Pancreas (tissue), 10 donors: ENCODE measurements around the gene WNT10A. TPM values are rescaled to one million over a fixed set of nuclear protein-coding genes. Genes with fewer than 3 reads are reported as not detected.

ENCODE experiments used
- ATAC-seq, 4 donors: fragments of 200-7000 bp; cut with Tn5 transposase; one replicate each; pipeline versions ENCODE4 v1.8.0 to v1.9.1; 2020; ENCODE audit warnings: mild to moderate bottlenecking in 4 of 4, moderate library complexity in 4 of 4
- DNase-seq, 6 donors: peaks; one replicate each; pipeline ENCODE4 v3.0.0-alpha.2; 2020
- FAIRE-seq: peaks from 2 replicates; lab custom pipeline; 2012; peaks lifted over from hg19 to GRCh38; lab: Jason Lieb, UNC
- H3K27ac ChIP-seq, 4 donors: fragments of 200-600 bp; sonication (generic); 1 replicate in 3 of 4; 2 replicates in 1 of 4; pipeline versions ENCODE4 v1.5.0 to v1.8.0; 2020
- H3K27me3 ChIP-seq, 4 donors: fragments of 200-600 bp; one replicate each; pipeline ENCODE4 v1.8.0; 2021
- H3K36me3 ChIP-seq, 3 donors: fragments of 200-600 bp; sonication (generic) in 1 of 3; one replicate each; pipeline versions ENCODE4 v1.5.0 to v1.8.0; 2020 to 2021
- H3K4me1 ChIP-seq, 3 donors: fragments of 200-600 bp; one replicate each; pipeline ENCODE4 v1.8.0; 2021
- H3K4me3 ChIP-seq, 4 donors: fragments of 200-600 bp; sonication (generic) in 2 of 4; one replicate each; pipeline versions ENCODE4 v1.5.0 to v1.8.0; 2020 to 2021
- H3K9me3 ChIP-seq, 4 donors: fragments of 200-600 bp; one replicate each; pipeline ENCODE4 v1.8.0; 2021
- CTCF ChIP-seq, 4 donors: fragments of 200-600 bp; sonication (generic) in 3 of 4; IDR thresholded peaks; one replicate each; pipeline versions ENCODE4 v1.5.0 to v1.8.0; 2021; ENCODE audit warnings: antibody characterized with exemption in 4 of 4
- WGBS, 2 donors: extraction: QIAGEN DNeasy Blood & Tissue Kit; methylation state at CpG; one replicate each; pipeline ENCODE4 v1.1.7; 2013; 5-methylcytosine and 5-hydroxymethylcytosine counted together
- intact Hi-C, 3 donors: fragments of 100-400 bp; cut with DNase I; formaldehyde crosslinking; loops; one replicate each; pipeline versions ENCODE4 v1.11.1 to v1.14.2; 2022
- polyA plus RNA-seq, 2 donors: library from polyadenylated mRNA; stranded (reverse); fragments of 200-250 nt; gene quantifications; one replicate each; pipeline ENCODE4 v1.2.3, GENCODE V29; 2013
- total RNA-seq, 6 donors: library from RNA; stranded (reverse); fragmentation: NEBNext Ultra II Directional in 4 of 6; extraction: Animal tissue kit (Norgen Biotek cat#: 25700) in 4 of 6; gene quantifications; one replicate each; pipeline versions ENCODE4 v1.2.1 to v1.2.4, GENCODE V29; 2021 to 2023
- donor health status: healthy with polysubstance abuse.
- donor health status: DM: no; HTN: no; CAD: no; lungs with moderate emphysema.
- donor health status: DM: no; HTN: no; CAD: no.
- donor health status: control.
- donor health status: control.
- donor health status: Bipolar disorder and iron deficiency.
- donor health status: DM: yes; HTN: yes; CAD: no.
- donor health status: DM: no; HTN: no; CAD: no.
- donor health status: DM: no; HTN: no; CAD: no.
- donor health status: DM: yes; HTN: yes; CAD: no.

WNT10A gene
- total RNA-seq (1 to 10 TPM in 1 of 6 donors, under 1 TPM in 2, not detected in 3; 0.15 to 1.5 (median 0.23) TPM), polyA plus RNA-seq (under 1 TPM; 0.05 to 0.30 TPM)

- Histone ChIP-seq H3K9me3 (no peaks in the 10 kb centered on the region), H3K27me3 (peaks cover 0 to 14% (median 2%) of the 10 kb centered on the region in 4 donors), H3K4me1 (peaks cover 0 to 11% (median 11%) of the 10 kb centered on the region in 3 donors), H3K27ac (no peak within 1 kb of the TSS), H3K36me3 (no peaks in the 10 kb centered on the region), H3K4me3 (peak within 1 kb of the TSS in 2 of 4 donors; percentile 1 to 35)
- ATAC-seq (peak in 3 of 4 donors; percentile 36 to 66 (median 45)), DNase-seq (peak in 2 of 6 donors; percentile 37 to 79), FAIRE-seq (no peak)
- WGBS, 2 donors = 1 to 2% methylated on average over 24 to 58 of the region's 58 CpGs
- intact Hi-C loops = no loop called here
- no peak for TF ChIP-seq CTCF (IDR thresholded peaks at IDR 0.05)
These were observed at the start of gene WNT10A for GRCh38 chr2:218880102-218880858. WNT10A (plus strand) TSS chr2:218880852; CDS start chr2:218880996, 144 bp downstream.

GRCh38 chr2:218831378-218831990 lies 49.2 kb upstream of the WNT10A start, which contains the start of gene PRKAG3:
PRKAG3 (minus strand) TSS chr2:218831803.
- Histone ChIP-seq H3K4me1 (no peaks in the 10 kb centered on the region), H3K9me3 (no peaks in the 10 kb centered on the region), H3K4me3 (no peak within 1 kb of the TSS), H3K36me3 (no peaks in the 10 kb centered on the region), H3K27me3 (no peaks in the 10 kb centered on the region), H3K27ac (no peak within 1 kb of the TSS)
- ATAC-seq = no peak
- intact Hi-C loops = no loop called here
- 51 to 64% methylated on average over 18 of the region's 18 CpGs for WGBS, 2 donors
- no peak for FAIRE-seq
- no peak for TF ChIP-seq CTCF (IDR thresholded peaks at IDR 0.05)
- no peak for DNase-seq

- no peak for TF ChIP-seq CTCF (IDR thresholded peaks at IDR 0.05)
- Histone ChIP-seq H3K27me3 (no peaks in the 10 kb centered on the region), H3K9me3 (no peaks in the 10 kb centered on the region), H3K27ac (no peak overlapping the region), H3K4me1 (no peaks in the 10 kb centered on the region), H3K4me3 (no peak overlapping the region), H3K36me3 (no peaks in the 10 kb centered on the region)
- FAIRE-seq (no peak), DNase-seq (no peak), ATAC-seq (peak in 1 of 4 donors; percentile 22)
- intact Hi-C loops = no loop called here
- WGBS, 2 donors = 52 to 76% methylated on average over 3 of the region's 3 CpGs
These were observed 48.6 kb upstream of the WNT10A start for GRCh38 chr2:218832081-218832480.

GRCh38 chr2:218832520-218832919 lies 48.1 kb upstream of the WNT10A start:
- H3K9me3 ChIP-seq = no peaks in the 10 kb centered on the region
- DNase-seq (no peak), FAIRE-seq (no peak), ATAC-seq (no peak)
- H3K4me1 ChIP-seq = no peaks in the 10 kb centered on the region
- WGBS, 2 donors = 59 to 85% methylated on average over 3 of the region's 3 CpGs
- H3K27ac ChIP-seq = no peak overlapping the region
- no peak overlapping the region for H3K4me3 ChIP-seq
- intact Hi-C loops = no loop called here
- H3K27me3 ChIP-seq = no peaks in the 10 kb centered on the region
- H3K36me3 ChIP-seq = no peaks in the 10 kb centered on the region
- no peak for TF ChIP-seq CTCF (IDR thresholded peaks at IDR 0.05)
